K562 (cell line): ENCODE results near the gene PDF.

Source experiments
- BHLHE40 ChIP-seq: IDR thresholded peaks from 2 replicates; pipeline ENCODE4 v1.6.1; 2011; ENCODE audit warnings: low read length, improper control_type of control experiment
- CEBPB ChIP-seq: fragments of 450-650 bp; IDR thresholded peaks from 2 replicates; pipeline ENCODE4 v1.6.1; 2016; ENCODE audit warnings: missing genetic modification characterization, missing compliant biosample characterization
- CTCF ChIP-seq, 3 experiments: IDR thresholded peaks in 2 of 3; conservative IDR thresholded peaks in 1 of 3; 2 replicates each; pipeline ENCODE4 v1.5.1; 2011 to 2012; ENCODE audit warnings: low read length in 3 of 3, mild to moderate bottlenecking in 3 of 3, control low read depth in 2 of 3, improper control_type of control experiment in 1 of 3, inconsistent platforms in 1 of 3, low read depth in 1 of 3, mixed read lengths in 1 of 3, moderate library complexity in 1 of 3; ENCODE audit not compliant: insufficient read depth in 2 of 3
- EGR1 ChIP-seq: fragments of 450-650 bp; conservative IDR thresholded peaks from 2 replicates; pipeline ENCODE4 v1.6.1; 2017; ENCODE audit warnings: mild to moderate bottlenecking
- EP300 ChIP-seq: IDR thresholded peaks from 2 replicates; pipeline ENCODE4 v1.6.1; 2012; ENCODE audit warnings: low read length, improper control_type of control experiment
- EZH2 ChIP-seq: IDR thresholded peaks from 2 replicates; pipeline ENCODE4 v1.6.1; 2012; ENCODE audit warnings: low read depth, mild to moderate bottlenecking, inconsistent platforms, low read length, borderline replicate concordance
- FOS ChIP-seq: IDR thresholded peaks from 3 replicates; pipeline ENCODE4 v1.6.1; 2011; ENCODE audit not compliant: insufficient read length; ENCODE audit errors: extremely low read depth
- FOXM1 ChIP-seq, 2 experiments: fragments of 450-650 bp in 1 of 2; sonication (generic) in 1 of 2; formaldehyde crosslinking in 1 of 2; IDR thresholded peaks; 2 replicates each; pipeline versions ENCODE4 v1.6.1 to v1.9.0; 2017 to 2022; ENCODE audit warnings: low read depth in 2 of 2, mild to moderate bottlenecking in 2 of 2, missing genetic modification reagents in 1 of 2, moderate library complexity in 1 of 2
- HNRNPUL1 ChIP-seq: fragments of 200-400 bp; formaldehyde crosslinking; IDR thresholded peaks from 2 replicates; pipeline ENCODE4 v1.6.1; 2017; ENCODE audit warnings: low read length
- PHF8 ChIP-seq: fragments of 200-600 bp; sonication (generic); IDR thresholded peaks from 2 replicates; pipeline ENCODE4 v1.6.1; 2012; ENCODE audit warnings: mixed run types, mild to moderate bottlenecking, inconsistent platforms, low read length, moderate library complexity, borderline replicate concordance
- POLR2A ChIP-seq: fragments of 450-650 bp; conservative IDR thresholded peaks from 2 replicates; pipeline ENCODE4 v1.6.1; 2016
- USF1 ChIP-seq: sonication (generic); formaldehyde crosslinking; IDR thresholded peaks from 2 replicates; pipeline ENCODE4 v1.9.0; 2022; ENCODE audit warnings: mild to moderate bottlenecking, missing genetic modification reagents

GRCh38 chr16:69302301-69302700 is 28.1 kb downstream of the PDF start:
- TF ChIP-seq BHLHE40 = no peak
- TF ChIP-seq PHF8 = no peak
- no peak for TF ChIP-seq HNRNPUL1
- TF ChIP-seq FOS = no peak
- no peak for TF ChIP-seq USF1 (CRISPR knock-in tag)
- no peak for TF ChIP-seq EGR1
- no peak for TF ChIP-seq CTCF (IDR thresholded peaks at IDR 0.05 in 2 of 3, conservative IDR thresholded peaks at IDR 0.05 in 1 of 3; ENCODE audit: insufficient read depth in 2 of 3, low read depth in 1 of 3, low read length in 3 of 3)
- TF ChIP-seq POLR2A = no peak
- TF ChIP-seq EP300 = no peak
- TF ChIP-seq CEBPB (tag) = no peak
- no peak for TF ChIP-seq FOXM1 (IDR thresholded peaks at IDR 0.05; ENCODE audit: low read depth)
- TF ChIP-seq FOXM1 (CRISPR knock-in tag; IDR thresholded peaks at IDR 0.05; ENCODE audit: low read depth) = no peak
- TF ChIP-seq EZH2 = no peak
